ENCODE results near the gene RNF138.
A peak's percentile ranks its signal among the peaks of the same experiment; 100 is the strongest.
"Not testable (repeated sequence)": the region's sequence is repeated elsewhere in the genome, so short reads cannot be mapped to it uniquely, and the experiment has no call there.

The RNF138 gene

GRCh38 chr18:32158108-32158624 lies 66.5 kb downstream of the RNF138 start:
- TF ChIP-seq, protein P1, sequence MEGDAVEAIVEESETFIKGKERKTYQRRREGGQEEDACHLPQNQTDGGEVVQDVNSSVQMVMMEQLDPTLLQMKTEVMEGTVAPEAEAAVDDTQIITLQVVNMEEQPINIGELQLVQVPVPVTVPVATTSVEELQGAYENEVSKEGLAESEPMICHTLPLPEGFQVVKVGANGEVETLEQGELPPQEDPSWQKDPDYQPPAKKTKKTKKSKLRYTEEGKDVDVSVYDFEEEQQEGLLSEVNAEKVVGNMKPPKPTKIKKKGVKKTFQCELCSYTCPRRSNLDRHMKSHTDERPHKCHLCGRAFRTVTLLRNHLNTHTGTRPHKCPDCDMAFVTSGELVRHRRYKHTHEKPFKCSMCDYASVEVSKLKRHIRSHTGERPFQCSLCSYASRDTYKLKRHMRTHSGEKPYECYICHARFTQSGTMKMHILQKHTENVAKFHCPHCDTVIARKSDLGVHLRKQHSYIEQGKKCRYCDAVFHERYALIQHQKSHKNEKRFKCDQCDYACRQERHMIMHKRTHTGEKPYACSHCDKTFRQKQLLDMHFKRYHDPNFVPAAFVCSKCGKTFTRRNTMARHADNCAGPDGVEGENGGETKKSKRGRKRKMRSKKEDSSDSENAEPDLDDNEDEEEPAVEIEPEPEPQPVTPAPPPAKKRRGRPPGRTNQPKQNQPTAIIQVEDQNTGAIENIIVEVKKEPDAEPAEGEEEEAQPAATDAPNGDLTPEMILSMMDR (IDR thresholded peaks at IDR 0.05): peak; percentile 44
- peak overlapping the region in 1 of 2 experiments; percentile 6 for H3K4me3 ChIP-seq (ENCODE audit: low read depth in 1 of 2, low read length in 1 of 2)

DNA sequence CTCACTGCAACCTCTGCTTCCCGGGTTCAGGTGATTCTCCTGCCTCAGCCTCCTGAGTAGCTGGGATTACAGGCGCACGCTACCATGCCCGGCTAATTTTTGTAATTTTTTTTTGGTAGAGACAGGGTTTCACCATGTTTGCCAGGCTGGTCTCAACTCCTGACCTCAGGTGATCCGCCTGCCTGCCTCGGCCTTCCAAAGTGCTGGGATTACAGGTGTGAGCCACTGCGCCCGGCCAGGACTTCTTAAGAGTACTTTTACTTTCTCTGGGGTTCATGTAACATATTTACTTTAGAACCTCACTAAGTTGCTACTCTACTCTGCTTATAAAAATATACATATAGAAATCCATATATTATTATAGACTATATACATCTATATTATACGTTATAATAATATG lies 67.0 kb downstream of the RNF138 start:
- H3K4me3 ChIP-seq (ENCODE audit: low read depth in 1 of 2, low read length in 1 of 2): not testable (repeated sequence)
- peaks cover 20% of the 10 kb centered on the region for H3K27me3 ChIP-seq

More at GRCh38 chr18:32158108-32158624, 66.5 kb downstream of the RNF138 start:
- Histone ChIP-seq H3K27ac (no peak overlapping the region), H3K9me3 (no peaks in the 10 kb centered on the region), H3K36me3 (no peaks in the 10 kb centered on the region), H3K4me1 (ENCODE audit: control insufficient read depth in 1 of 2, insufficient read depth in 1 of 2, low read depth in 1 of 2, low read length in 1 of 2) (peaks cover 9 to 13% of the 10 kb centered on the region in 2 experiments), H3K27me3 (peaks cover 15% of the 10 kb centered on the region)

DNA sequence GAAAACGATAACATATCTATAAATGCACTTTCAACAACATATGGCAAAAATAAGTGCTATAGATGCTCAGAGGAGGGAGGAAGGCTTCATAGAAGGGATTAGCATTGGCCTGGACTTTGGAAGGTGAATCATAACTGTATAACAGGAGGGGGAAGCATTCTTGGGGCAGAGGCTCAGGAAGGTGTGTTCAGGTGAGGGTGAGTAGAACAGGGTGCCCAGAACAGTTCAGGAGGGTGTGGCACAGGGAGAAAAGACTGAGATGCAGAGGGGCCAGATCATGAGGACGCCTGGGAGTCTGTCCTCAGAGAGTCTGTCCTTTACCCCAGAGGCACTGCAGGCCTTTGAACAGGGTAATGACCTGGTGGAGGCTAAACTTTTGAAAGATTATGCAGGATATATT lies 68.9 kb downstream of the RNF138 start:
- Histone ChIP-seq H3K9me3 (no peaks in the 10 kb centered on the region), H3K36me3 (no peaks in the 10 kb centered on the region), H3K27ac (no peak overlapping the region), H3K27me3 (peaks cover 28% of the 10 kb centered on the region), H3K4me3 (ENCODE audit: low read depth in 1 of 2, low read length in 1 of 2) (no peak overlapping the region), H3K4me1 (ENCODE audit: control insufficient read depth in 1 of 2, insufficient read depth in 1 of 2, low read depth in 1 of 2, low read length in 1 of 2) (peaks cover 9 to 13% of the 10 kb centered on the region in 2 experiments)
- TF ChIP-seq, protein P1 (IDR thresholded peaks at IDR 0.05): no peak

More for the DNA sequence above, 67.0 kb downstream of the RNF138 start:
- not testable (repeated sequence) for H3K9me3 ChIP-seq, H3K27ac ChIP-seq, H3K36me3 ChIP-seq
- peaks cover 9 to 13% of the 10 kb centered on the region in 2 experiments for H3K4me1 ChIP-seq (ENCODE audit: control insufficient read depth in 1 of 2, insufficient read depth in 1 of 2, low read depth in 1 of 2, low read length in 1 of 2)

GRCh38 chr18:32167980-32168730 lies 76.5 kb downstream of the RNF138 start:
- H3K4me1 ChIP-seq (ENCODE audit: control insufficient read depth in 1 of 2, insufficient read depth in 1 of 2, low read depth in 1 of 2, low read length in 1 of 2): no peaks in the 10 kb centered on the region
- peaks cover 13% of the 10 kb centered on the region for H3K27me3 ChIP-seq
- H3K9me3 ChIP-seq: no peaks in the 10 kb centered on the region
- H3K4me3 ChIP-seq (ENCODE audit: low read depth in 1 of 2, low read length in 1 of 2): no peak overlapping the region
- TF ChIP-seq, protein P1 (IDR thresholded peaks at IDR 0.05): no peak
- H3K27ac ChIP-seq: no peak overlapping the region
- H3K36me3 ChIP-seq: no peaks in the 10 kb centered on the region

DNA sequence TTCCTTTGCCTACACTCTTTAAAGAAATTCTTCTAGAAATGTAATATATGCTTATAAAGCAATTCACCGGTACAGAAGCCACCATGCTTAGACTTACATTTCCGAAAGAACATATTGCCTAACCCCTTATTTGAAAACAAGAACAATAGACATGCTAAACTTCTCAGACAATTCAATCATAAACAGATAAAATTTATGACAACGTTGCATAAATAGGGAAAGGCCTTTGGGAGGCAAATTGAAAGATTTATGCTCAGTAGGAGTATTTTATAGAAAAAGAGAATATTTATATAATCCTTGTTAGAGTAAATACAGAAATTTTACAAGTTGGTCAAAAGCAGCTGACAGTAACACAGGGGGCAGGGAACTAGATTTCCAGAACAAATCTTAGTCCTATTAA lies 82.0 kb downstream of the RNF138 start:
- H3K4me3 ChIP-seq (ENCODE audit: low read depth in 1 of 2, low read length in 1 of 2): no peak overlapping the region
- no peaks in the 10 kb centered on the region for H3K4me1 ChIP-seq (ENCODE audit: control insufficient read depth in 1 of 2, insufficient read depth in 1 of 2, low read depth in 1 of 2, low read length in 1 of 2)
- H3K36me3 ChIP-seq: no peaks in the 10 kb centered on the region
- no peak overlapping the region for H3K27ac ChIP-seq
- TF ChIP-seq, protein P1 (IDR thresholded peaks at IDR 0.05): no peak
- H3K9me3 ChIP-seq: no peaks in the 10 kb centered on the region
- H3K27me3 ChIP-seq: no peaks in the 10 kb centered on the region

- Histone ChIP-seq H3K4me3 (ENCODE audit: low read depth in 1 of 2, low read length in 1 of 2) (no peak overlapping the region), H3K27me3 (no peaks in the 10 kb centered on the region), H3K9me3 (no peaks in the 10 kb centered on the region), H3K27ac (no peak overlapping the region), H3K36me3 (no peaks in the 10 kb centered on the region), H3K4me1 (ENCODE audit: control insufficient read depth in 1 of 2, insufficient read depth in 1 of 2, low read depth in 1 of 2, low read length in 1 of 2) (no peaks in the 10 kb centered on the region)
- TF ChIP-seq, protein P1 (IDR thresholded peaks at IDR 0.05): no peak
Measured at GRCh38 chr18:32174719-32175118, 83.0 kb downstream of the RNF138 start.
